OCI-LY3 (cell line): Measurements from ENCODE around the gene ZNF484.

Experiments used
- H2AFZ ChIP-seq: fragments of 200-600, 300-600 bp; shearing (Covaris generic); 2 replicates; pipeline ENCODE4 v1.6.0; 2014; ENCODE audit warnings: antibody characterized with exemption, low read depth, low read length
- H3K27ac ChIP-seq: fragments of 200-600, 300-600 bp; sonication (generic); 2 replicates; pipeline ENCODE4 v1.5.1; 2014; ENCODE audit warnings: mild to moderate bottlenecking, low read length, moderate library complexity, mixed read lengths
- H3K27me3 ChIP-seq: fragments of 200-600, 300-600 bp; sonication (generic); 2 replicates; pipeline ENCODE4 v1.6.1; 2014; ENCODE audit warnings: low read depth, low read length, mixed read lengths
- H3K36me3 ChIP-seq: fragments of 200-600, 300-600 bp; sonication (generic); replicated peaks from 2 replicates; pipeline ENCODE3; 2014; ENCODE audit warnings: low read depth, low read length, mixed read lengths
- H3K4me1 ChIP-seq: fragments of 300-600, 200-600 bp; sonication (generic); 2 replicates; pipeline ENCODE4 v1.6.1; 2014; ENCODE audit warnings: low read length, mixed read lengths
- H3K4me2 ChIP-seq: fragments of 200-600, 300-600 bp; sonication (generic); 2 replicates; pipeline ENCODE4 v1.6.1; 2014; ENCODE audit warnings: low read length, mixed read lengths
- H3K4me3 ChIP-seq: fragments of 300-600, 200-600 bp; sonication (generic); 2 replicates; pipeline ENCODE4 v1.5.1; 2014; ENCODE audit warnings: antibody characterized with exemption, mild to moderate bottlenecking, low read length, moderate library complexity
- H3K79me2 ChIP-seq: fragments of 300-600, 200-600 bp; shearing (Covaris generic); 2 replicates; pipeline ENCODE4 v1.6.1; 2014; ENCODE audit warnings: mild to moderate bottlenecking, low read length, mixed read lengths
- H3K9ac ChIP-seq: fragments of 300-600, 200-600 bp; shearing (Covaris generic); 2 replicates; pipeline ENCODE4 v1.6.0; 2014; ENCODE audit warnings: mild to moderate bottlenecking, low read length, moderate library complexity
- H3K9me3 ChIP-seq: fragments of 200-600, 300-600 bp; shearing (Covaris generic); 2 replicates; pipeline ENCODE4 v1.6.1; 2014; ENCODE audit warnings: low read length, mixed read lengths; ENCODE audit not compliant: insufficient read depth
- H4K20me1 ChIP-seq: fragments of 200-600, 300-600 bp; sonication (generic); 2 replicates; pipeline ENCODE4 v1.6.1; 2016; ENCODE audit warnings: low read length, mixed read lengths; ENCODE audit not compliant: insufficient read depth
- EZH2phosphoT487 ChIP-seq: fragments of 200-600 bp; shearing (Covaris generic); IDR thresholded peaks from 2 replicates; pipeline ENCODE4 v1.6.1; 2018; ENCODE audit warnings: antibody characterized with exemption, mixed run types, low read depth
- TF ChIP-seq, protein P1 (sequence below): fragments of 200-600, 300-600 bp; sonication (generic); IDR thresholded peaks from 2 replicates; pipeline ENCODE4 v1.5.1; 2014; ENCODE audit warnings: antibody characterized with exemption, low read length, low read depth

The ZNF484 gene

DNA sequence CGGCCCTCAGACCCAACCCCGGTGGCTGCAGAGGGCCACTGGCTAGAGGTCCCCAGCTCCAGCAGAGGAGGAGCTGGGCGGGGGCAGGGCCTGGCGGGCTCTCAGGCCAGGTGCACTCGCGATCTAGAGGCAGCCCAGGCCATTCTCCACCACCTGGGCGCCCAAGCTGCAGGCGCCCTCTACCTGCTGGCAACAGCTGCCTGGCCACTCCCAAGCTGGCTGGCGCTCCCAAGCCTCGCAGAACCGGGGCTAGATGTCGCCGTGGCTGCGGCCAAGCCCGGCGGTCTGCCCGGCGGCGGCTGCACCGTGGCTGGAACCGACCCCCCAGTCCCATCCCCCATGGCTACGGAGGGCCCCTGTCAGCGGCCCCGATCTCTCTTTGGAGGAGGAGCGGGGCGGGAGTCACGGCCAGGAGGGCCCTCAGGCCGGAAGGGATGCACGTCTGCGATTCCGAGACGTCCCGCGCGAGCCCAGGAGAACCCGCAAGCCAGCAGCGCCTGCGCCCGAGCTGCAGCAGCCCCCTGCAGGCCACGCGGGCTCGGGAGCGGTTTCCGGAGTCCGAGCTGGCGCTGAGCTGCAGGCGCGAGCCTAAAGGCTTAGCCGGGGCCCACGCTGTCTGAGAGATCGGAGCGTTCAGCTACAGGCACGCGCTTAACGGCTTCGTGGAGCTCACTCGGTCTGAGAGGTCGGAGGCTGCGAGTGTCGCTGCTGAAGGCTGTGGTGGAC is 68.9 kb downstream of the ZNF484 start:
- no peaks in the 10 kb centered on the region for H4K20me1 ChIP-seq
- no peaks in the 10 kb centered on the region for H3K36me3 ChIP-seq
- no peak overlapping the region for H3K4me3 ChIP-seq
- no peaks in the 10 kb centered on the region for H3K27me3 ChIP-seq
- no peak overlapping the region for H3K4me2 ChIP-seq
- H3K27ac ChIP-seq, result no peak overlapping the region
- no peaks in the 10 kb centered on the region for H3K4me1 ChIP-seq
- H3K9ac ChIP-seq, result no peak overlapping the region
- TF ChIP-seq, protein P1, sequence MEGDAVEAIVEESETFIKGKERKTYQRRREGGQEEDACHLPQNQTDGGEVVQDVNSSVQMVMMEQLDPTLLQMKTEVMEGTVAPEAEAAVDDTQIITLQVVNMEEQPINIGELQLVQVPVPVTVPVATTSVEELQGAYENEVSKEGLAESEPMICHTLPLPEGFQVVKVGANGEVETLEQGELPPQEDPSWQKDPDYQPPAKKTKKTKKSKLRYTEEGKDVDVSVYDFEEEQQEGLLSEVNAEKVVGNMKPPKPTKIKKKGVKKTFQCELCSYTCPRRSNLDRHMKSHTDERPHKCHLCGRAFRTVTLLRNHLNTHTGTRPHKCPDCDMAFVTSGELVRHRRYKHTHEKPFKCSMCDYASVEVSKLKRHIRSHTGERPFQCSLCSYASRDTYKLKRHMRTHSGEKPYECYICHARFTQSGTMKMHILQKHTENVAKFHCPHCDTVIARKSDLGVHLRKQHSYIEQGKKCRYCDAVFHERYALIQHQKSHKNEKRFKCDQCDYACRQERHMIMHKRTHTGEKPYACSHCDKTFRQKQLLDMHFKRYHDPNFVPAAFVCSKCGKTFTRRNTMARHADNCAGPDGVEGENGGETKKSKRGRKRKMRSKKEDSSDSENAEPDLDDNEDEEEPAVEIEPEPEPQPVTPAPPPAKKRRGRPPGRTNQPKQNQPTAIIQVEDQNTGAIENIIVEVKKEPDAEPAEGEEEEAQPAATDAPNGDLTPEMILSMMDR, result no peak
- no peak for TF ChIP-seq EZH2phosphoT487
- no peaks in the 10 kb centered on the region for H3K79me2 ChIP-seq
- H3K9me3 ChIP-seq, result no peaks in the 10 kb centered on the region
- no peak overlapping the region for H2AFZ ChIP-seq

DNA sequence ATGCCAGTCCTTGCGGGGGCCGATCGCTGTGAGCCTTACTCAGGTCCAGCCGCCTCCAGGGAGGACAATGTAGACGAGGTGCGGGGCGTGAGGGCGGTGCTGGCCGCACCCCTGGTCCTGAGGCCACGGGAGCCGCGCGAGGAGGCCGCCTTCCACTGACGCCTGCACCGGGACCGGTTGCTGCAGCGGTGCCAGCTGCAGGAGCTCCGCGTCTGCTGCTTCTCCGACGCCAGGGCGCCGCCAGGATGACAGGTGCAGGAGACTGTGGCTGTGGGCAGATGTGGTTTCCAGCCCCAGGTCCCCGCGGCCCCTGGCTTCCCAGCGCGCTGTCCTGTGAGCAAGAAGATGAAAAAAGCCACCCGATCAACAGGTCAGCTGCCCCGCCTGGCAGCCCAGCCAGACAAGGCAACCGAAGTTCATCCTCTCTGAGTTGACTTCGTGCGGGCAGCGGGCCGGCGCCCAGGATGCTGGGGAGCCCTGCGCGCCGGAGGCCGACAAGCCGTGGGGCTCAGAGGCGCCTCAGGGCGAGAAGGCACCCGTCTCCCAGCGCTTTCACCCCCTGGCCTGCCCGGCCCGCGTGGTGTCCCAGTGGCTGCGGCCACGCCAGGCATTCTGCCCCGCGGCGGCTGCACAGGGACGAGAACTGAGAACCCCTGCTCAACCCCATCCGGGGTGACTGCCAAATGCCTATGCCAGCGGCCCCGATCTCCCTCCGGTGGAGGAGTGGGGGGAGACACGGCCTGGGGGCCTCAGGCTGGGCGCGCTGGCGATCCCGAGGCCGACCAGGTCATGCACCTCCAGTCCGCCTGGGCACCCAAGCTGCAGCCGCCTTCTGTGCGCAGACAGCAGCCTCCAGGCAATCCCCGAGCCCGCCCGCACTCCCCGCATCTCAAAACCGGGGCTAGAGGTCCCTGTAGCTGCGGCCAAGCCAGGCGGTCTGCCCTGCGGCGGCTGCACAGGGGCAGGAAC is 69.8 kb downstream of the ZNF484 start:
- Histone ChIP-seq H3K27me3 (no peaks in the 10 kb centered on the region), H3K9ac (no peak overlapping the region), H3K27ac (no peak overlapping the region), H4K20me1 (no peaks in the 10 kb centered on the region), H3K4me1 (no peaks in the 10 kb centered on the region), H3K4me3 (no peak overlapping the region), H3K79me2 (no peaks in the 10 kb centered on the region), H3K36me3 (no peaks in the 10 kb centered on the region), H3K4me2 (no peak overlapping the region), H3K9me3 (no peaks in the 10 kb centered on the region), H2AFZ (no peak overlapping the region)
- TF ChIP-seq, protein P1, result no peak
- no peak for TF ChIP-seq EZH2phosphoT487

DNA sequence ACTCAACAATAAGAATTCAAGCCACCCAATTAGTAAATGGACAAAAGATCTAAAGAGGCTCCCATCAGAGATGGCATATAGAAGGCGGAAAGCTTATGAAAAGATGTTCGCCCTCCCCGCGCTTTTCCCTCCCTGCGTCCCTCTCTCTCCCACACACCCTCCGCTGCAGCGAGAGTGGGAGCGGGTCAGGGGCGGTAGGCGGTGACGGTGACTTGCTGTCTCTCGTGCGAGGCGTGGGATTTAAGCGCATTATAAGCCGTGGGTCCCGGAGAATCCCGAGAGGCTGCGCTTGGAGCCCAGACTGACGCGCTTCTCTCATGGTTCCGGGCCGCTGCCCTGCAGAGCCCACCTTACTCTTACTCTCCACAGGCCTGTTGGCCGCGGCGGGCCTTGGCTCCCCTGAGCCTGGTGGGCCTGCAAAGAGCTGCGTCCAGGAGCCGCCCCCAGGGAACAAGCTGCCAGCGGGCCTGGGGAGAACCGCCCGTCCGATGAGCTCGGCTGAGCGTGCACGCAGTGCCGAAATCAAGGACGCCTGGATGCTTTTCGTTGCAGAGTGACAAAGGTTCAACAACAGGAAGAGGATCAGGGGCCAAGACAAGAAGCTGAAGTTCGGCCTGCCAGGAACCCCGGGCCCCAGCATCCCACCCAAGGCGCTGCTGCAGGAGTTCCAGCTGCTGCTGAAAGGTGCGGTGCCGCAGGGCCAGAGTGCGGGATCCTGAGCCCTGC is 70.6 kb downstream of the ZNF484 start:
- no peak overlapping the region for H2AFZ ChIP-seq
- H3K36me3 ChIP-seq, result no peaks in the 10 kb centered on the region
- H3K4me1 ChIP-seq, result no peaks in the 10 kb centered on the region
- no peak overlapping the region for H3K4me3 ChIP-seq
- H3K27ac ChIP-seq, result no peak overlapping the region
- no peaks in the 10 kb centered on the region for H3K9me3 ChIP-seq
- TF ChIP-seq, protein P1, result no peak
- no peak for TF ChIP-seq EZH2phosphoT487
- H3K4me2 ChIP-seq, result no peak overlapping the region
- no peaks in the 10 kb centered on the region for H3K27me3 ChIP-seq
- H3K9ac ChIP-seq, result no peak overlapping the region
- H3K79me2 ChIP-seq, result no peaks in the 10 kb centered on the region
- H4K20me1 ChIP-seq, result no peaks in the 10 kb centered on the region
